IPS-11a (cell line): ENCODE data around the gene TMPRSS2.

Experiments
- H3K4me3 ChIP-seq: one replicate; pipeline ENCODE4 v1.5.1; 2013; ENCODE audit warnings: low read depth, low read length, control low read depth

The TMPRSS2 gene

DNA sequence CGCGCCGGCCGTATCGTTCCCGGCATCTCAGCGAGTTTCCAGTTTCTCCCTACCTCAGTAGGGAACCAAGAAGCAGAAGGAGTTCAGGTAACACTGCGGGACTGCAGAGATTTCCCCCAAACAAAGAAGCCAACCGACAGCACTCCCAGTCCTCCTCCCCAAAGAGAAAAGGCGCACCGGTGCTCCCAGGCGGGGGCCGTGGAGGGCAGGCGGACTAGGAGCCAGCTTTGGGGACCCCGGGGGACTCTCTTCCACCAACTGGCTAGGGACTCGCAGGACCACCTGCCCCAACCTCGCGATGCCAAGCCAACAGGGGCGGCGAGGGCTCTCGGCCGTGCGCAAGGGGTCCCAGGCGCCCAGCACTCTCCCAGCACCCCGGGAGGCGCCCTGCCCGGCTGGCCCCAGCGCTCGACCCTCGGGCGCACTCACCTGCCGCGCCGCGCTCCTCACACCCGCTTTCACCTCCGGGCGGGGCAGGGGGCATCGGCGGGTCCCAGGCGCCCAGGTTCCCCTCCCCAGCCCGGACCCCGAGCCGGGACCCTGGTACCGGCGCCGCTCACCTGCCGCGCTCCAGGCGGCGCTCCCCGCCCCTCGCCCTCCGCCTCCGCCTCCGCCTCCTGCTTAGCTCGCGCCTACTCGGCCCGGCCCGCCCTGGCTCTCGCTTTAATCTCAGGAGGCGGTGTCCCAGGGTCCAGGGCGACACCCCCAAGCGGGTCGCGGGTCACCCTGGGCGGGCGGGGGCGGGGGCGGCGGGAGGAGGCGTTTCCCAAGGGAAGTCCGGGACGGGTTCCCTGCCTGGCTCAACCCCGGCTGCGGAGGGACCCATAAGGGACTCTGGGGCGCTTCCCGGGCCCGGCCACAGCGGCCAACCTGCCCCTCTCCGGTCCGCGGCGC is at the start of gene TMPRSS2:
Gene TMPRSS2, minus strand, starts transcription at position 638 of the 894 bp plus-strand sequence. CDS start 10,025 bp downstream, outside the sequence.
- H3K4me3 ChIP-seq: peak within 1 kb of the TSS; percentile 71

DNA sequence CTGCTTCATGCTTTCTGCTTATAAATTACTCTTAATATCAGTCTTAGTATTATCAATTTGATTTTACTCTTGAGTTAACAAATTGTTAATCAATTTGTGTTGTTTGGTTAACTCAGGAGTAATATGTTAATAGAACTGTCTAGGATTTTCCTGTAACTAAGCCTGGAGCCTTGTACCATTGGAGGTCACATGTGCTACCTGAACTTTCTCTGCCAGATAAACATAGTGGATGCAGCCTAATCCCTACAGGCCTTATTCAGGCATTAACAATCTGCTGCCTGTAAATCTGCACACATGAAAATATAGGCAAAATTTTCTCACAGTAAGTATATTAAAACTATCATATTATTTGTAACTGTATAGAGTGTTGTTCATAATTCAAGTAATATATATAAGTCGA is 47.1 kb upstream of the TMPRSS2 start:
- H3K4me3 ChIP-seq: no peak overlapping the region

DNA sequence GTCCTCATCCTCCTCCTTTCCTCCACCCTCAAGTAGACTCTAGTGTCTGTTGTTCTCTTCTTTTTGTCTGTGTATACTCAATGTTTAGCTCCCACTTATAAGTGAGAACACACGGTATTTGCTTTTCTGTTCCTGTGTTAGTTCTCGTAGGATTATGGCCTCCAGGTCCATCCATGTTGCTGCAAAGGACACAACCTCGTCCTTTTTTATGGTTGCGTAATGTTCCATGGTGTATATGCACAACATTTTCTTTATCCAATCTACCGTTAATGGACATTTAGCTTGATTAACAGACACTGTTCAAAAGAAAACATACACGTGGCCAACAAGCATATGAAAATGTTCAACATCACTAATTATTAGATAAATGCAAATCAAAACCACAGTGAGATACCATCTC is 44.3 kb upstream of the TMPRSS2 start:
- no peak overlapping the region for H3K4me3 ChIP-seq

DNA sequence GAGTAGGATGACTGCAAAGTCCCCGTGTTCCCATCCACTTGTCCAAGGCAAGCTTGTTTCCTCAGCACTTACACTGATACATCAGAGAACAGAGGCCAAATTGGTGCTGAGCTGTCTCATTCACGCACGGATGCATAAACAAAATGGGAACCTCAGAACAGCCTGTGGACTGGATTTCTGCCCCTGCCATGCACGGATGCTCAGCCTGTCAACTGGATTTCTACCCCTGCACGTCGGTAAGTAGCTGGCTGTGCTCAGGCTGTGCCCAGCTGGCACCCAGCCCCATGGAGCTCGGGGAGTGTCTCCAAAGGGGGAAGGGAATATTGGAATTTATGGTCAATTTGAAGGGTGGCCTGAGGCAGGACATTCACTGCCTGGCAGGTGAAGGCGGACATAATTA is 40.8 kb upstream of the TMPRSS2 start:
- no peak overlapping the region for H3K4me3 ChIP-seq

DNA sequence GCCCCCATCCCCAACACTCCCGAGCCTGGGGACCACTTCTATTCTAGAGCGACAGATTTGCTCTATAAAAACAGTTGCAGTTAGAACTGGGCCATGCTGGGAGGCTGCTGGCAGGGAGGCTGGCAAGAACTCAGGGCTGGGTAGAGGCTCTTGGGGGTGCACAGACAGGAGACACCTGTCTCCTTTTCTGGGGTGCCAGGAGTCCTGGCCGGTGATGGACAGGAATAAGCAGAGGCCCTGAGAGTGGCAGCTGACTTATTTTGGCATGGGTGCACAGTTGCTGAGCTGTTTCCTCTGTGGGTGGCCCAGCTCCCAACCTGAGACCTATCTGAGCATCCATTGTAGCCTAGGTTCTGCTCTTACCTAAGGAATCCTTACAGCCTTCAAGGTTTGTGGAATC is 39.2 kb upstream of the TMPRSS2 start:
- no peak overlapping the region for H3K4me3 ChIP-seq

DNA sequence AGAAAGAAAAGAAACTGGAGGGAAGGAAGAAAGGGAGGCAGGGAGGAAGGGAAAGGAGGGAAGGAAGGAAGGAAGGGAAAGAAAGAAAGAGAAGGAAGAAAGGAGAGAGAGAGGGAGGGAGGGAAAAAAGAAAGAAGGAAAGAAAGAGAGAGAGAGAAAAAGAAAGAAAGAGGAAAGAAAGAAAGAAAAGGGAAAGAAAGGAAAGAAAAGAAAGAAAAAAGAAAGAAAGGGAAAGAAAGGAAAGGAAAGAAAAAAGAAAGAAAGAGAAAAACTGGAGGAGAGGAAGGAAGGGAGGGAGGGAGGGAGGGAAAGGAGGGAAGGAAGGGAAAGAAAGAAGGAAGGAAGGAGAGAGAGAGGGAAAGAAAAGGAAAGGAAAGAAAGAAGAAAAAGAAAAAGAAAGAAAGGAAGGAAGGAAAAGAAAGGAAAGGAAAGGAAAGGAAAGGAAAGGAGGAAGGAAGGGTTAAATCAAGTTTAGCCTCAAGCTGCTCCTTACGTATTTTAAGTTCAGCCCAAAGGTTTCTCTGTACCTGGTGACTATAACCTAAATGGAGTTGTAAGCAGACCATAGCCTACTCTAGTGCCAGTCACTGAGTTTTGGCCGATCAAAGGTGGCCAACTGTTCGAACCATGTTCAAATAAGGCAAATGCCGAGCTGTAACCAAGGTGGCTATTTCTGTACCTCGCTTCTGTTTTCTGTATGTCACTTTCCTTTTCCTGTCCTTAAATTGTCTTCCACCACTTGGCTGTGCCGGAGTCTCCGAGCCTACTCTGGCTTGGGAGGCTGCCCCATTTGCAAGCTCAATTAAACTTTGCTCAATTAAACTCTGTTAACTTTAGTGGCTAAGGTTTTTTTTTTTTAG is 37.8 kb upstream of the TMPRSS2 start:
- no peak overlapping the region for H3K4me3 ChIP-seq

DNA sequence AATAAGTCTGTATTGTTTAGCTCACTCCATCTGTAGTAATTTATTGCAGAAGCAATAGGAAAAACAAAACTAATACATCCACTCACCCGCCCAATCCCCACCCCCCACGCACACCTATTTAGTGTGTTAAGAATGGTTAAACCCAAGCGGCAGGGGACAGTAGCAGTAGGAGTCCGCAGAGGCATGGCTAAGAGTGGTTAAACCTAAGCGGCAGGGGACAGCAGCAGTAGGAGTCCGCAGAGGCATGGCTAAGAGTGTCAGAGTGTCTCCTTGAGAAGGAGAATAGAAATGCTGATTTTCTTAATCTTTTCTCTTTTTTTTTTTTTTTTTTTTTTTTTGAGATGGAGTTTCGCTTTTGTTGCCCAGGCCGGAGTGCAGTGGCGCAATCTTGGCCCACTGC is 34.8 kb upstream of the TMPRSS2 start:
- no peak overlapping the region for H3K4me3 ChIP-seq

DNA sequence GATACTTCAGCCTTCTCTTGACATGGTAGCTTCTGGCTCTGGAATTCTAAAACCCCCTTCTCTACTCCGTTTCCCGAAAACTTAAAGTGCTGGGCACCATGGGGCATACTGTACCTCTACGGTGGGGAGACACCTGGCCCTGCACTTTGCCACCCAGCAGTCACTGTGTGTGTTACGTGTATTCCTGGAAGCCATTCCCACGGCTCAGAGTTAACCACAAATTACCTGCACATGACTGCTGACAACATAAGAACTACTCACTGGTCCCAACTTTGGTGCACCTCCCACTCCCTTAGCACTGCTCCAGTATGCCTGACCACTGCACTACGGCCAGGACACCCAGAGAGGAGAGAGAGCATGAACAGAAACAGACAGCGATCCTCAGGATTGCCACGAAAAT is 29.4 kb upstream of the TMPRSS2 start:
- no peak overlapping the region for H3K4me3 ChIP-seq

GRCh38 chr21:41536827-41537103 is 28.8 kb upstream of the TMPRSS2 start:
- no peak overlapping the region for H3K4me3 ChIP-seq

GRCh38 chr21:41536076-41536826 is 28.3 kb upstream of the TMPRSS2 start:
- no peak overlapping the region for H3K4me3 ChIP-seq

DNA sequence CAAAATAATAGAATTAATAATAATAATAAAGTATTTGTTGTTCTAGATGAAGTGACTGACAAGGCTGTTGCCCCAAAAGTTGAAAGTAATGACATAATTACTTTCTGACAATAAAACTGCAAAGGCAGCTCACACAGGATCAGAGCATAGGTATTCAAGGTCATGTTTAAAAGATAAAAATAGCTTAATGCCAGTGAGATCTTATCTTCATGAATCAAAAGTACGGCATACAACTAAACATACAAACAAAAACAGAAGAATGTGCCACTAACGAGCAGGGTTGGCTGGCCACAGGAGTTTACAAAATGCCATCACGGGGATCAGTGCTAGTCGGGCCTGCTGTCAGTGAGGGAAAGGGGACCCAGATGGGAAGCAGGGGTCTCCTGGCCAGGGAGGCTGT is 22.4 kb upstream of the TMPRSS2 start:
- H3K4me3 ChIP-seq: no peak overlapping the region

DNA sequence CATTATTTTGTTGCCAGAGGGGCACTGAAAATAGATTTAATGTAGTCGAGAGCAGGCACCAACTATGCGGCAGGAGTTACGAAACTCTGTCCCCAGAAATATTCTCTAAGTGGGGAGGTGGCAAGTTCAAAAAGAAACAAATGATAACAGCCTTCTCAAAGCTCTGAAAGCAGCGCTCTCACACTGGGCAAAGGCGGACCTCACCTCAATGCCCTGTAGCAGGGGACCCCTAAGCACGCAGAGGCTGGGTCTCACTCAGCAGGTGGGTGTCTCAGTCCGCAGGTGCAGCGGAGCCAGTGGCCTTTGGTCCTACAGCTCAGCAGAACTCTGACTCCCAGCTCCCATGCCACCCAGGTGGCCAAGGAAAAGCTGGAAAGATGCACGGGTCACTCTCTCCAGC is 21.8 kb upstream of the TMPRSS2 start:
- H3K4me3 ChIP-seq: no peak overlapping the region

GRCh38 chr21:41526478-41527087 is 18.6 kb upstream of the TMPRSS2 start:
- H3K4me3 ChIP-seq: no peak overlapping the region

DNA sequence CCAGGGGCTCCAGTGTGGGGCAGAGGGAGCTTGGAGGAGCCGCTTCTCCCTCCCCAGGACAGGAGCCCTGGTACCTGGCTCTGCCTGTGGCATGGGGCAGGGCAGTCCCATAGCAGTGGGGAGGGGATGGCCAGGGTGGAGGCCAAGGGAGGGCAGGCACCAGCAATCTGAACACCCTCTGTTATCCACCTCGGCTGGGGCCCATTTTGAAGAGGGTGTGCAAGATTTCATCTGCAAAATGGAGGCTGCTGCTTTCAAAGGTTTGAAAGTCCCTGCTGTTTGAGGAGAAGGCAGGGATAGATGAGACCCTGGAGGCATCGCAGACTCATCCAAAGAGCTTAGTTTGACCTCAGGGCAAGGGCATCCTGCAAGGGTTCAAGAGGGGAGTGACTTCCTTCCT is 15.2 kb upstream of the TMPRSS2 start:
- no peak overlapping the region for H3K4me3 ChIP-seq

DNA sequence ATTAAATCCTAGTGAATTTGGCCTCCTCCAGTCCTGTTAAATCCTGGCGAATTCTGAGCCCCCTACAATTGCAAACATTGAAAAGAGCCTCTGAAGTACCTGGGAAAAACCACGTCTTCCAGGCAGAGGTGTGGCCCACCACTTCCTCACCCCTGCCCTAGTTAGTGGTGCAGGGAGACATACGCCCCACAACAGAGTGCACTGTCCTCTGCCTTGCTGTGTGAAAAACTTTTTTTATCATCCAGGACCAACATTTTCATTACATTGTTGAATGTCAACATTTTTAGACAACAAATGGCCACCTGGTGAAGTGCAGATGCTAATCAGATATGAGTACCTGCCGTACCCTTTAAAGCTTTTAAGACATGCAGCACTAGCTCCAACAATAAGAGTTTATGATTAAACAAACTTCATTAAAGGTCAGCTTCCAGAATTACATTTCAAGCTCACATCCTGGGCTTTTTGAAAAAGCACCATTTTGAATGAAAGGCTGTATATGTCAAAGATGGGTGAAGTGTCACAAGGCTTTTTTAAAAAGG is 13.6 kb upstream of the TMPRSS2 start:
- H3K4me3 ChIP-seq: no peak overlapping the region

GRCh38 chr21:41520560-41521442 is 12.8 kb upstream of the TMPRSS2 start:
- H3K4me3 ChIP-seq: no peak overlapping the region

GRCh38 chr21:41519806-41520559 is 12.0 kb upstream of the TMPRSS2 start:
- no peak overlapping the region for H3K4me3 ChIP-seq

- H3K4me3 ChIP-seq: no peak overlapping the region
Measured at GRCh38 chr21:41518757-41519156, 10.8 kb upstream of the TMPRSS2 start.

DNA sequence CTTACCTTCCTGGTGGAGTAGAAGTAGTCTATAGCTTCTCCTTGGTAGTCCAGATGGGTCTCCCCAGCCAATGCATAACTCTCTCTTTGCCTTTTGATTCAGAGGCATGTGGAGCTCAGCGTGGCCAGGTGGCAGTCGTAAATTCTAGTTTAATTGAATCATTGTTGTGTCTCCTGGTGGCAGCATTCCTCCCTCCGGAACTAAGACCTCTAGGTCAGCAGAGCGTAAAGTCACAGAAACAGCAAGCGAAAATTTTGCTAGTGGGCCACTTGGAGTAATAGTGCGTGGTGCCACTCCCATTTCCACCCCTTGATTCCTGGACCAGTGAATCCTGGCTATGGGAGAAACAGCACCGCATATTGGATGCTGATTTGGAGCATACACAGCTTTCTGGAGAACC is 3.9 kb upstream of the TMPRSS2 start:
- no peak overlapping the region for H3K4me3 ChIP-seq
